ENCODE data around the gene CACNA2D3.

GRCh38 chr3:55059027-55059629, 936.8 kb downstream of the CACNA2D3 start:
- TF ChIP-seq TAF1 (IDR thresholded peaks at IDR 0.05; ENCODE audit: low read depth, low read length): no peak
- TF ChIP-seq SPI1 (IDR thresholded peaks at IDR 0.05; ENCODE audit: low read depth, low read length): no peak

All from GM12891 (cell line).